DMS 273 (cell line): ENCODE data around the gene KDM4F.

Source experiments
- DNase-seq: peaks from one replicate; lab custom pipeline; 2025; ENCODE audit not compliant: unreplicated experiment; lab: John Stamatoyannopoulos, UW

KDM4F gene

DNA sequence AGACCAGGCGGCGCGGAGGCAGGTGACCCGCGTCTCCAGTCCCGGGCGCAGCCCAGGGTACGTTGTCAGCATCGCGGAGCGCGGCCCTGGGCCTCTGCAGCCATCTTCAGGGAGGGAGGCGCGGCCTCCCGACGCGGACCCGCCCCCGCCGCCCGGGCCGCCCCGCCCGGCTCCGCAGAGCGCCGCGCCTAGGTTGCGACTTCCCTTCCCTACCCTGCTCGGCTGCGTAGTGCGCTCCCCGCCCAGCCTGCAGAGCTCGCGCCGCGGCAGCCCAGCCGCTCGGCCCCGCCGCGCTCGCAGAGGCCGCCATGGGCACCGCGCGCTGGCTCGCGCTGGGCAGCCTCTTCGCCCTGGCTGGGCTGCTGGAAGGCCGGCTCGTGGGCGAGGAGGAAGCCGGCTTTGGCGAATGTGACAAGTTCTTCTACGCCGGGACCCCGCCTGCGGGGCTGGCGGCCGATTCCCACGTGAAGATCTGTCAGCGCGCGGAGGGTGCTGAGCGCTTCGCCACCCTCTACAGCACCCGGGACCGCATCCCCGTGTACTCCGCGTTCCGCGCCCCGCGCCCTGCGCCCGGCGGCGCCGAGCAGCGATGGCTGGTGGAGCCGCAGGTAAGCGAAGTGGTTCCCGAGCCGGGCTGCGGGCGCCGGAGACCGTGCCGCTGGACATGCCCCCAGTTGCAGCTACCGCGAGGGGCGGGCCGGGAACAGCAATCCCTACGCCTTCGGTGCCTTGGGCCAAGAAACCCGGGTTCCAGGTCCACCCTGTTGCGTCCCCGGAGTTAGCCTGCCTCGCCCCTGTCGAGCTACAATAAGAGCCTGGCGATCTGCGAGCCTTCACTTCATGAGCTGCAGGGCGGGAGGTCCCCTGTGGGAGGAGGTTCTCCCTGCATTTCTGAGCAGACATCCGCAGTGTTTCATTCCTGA is 40.7 kb downstream of the KDM4F start, which contains the start of gene ENDOD1:
Gene ENDOD1, plus strand, starts transcription at position 227 of the 923 bp plus-strand sequence. Its CDS starts 82 bp downstream, at position 309.
- peak; percentile 87 for DNase-seq

DNA sequence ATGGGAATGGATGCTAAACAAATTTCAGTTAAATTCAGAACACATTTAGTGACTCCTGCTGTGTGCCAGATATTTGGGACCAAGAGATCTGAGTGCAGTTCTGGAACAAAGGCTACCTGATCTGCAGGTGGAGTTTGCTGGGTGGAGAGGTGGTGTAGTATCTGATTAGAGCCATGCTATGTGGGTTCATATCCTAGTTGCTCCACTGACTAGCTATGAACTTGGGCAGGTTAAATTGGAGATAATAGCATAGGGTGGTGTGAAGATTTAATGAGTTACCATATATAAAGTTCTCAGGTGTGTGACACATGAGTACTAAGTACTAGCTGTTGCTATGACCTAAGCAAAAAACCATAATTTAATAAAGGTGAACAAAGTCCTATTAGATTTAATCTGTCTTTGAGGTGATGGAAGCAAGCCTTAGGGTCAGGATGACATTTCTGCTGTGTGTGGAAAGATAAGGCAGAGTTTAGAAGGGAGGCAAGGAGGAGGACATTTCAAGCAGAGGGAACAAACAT is 42.5 kb downstream of the KDM4F start:
- DNase-seq: no peak

DNA sequence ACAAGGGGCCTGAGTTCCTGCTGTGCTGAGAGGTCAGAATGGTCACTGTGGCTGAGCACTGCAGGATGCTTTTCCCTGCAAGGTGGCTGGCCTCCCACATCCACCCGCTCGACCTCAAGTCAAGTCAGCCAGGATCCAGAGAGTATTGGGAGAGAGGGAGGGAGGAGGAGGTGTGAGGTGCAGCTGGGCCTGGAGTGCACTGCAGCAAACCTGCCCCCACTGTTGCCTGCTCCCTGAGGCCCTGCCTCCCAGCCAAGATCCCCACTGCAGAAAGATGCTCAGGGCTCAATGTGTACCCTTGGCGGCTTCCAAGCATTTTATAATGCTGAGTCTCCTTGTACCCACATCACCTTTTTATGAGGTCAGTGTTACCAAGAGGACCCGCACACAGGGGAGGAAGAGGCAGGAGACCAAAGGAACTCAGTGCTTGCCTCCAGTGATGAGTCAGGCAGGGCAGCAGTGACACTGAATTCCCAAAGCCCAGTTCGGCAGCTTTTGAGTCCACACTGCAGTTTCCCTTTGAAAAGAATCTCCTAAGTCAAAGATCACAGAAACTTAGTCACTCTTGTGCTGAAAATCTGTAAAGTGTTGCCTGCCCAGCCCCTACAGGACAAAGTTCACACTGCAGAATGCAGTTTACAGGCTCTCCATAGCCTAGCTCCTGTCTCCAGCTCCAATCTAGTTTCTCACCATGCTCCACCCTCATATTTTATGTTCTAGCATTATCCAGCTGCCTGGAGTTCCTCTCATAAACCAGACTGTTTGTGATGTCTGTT is 43.5 kb downstream of the KDM4F start:
- peak; percentile 12 for DNase-seq

DNA sequence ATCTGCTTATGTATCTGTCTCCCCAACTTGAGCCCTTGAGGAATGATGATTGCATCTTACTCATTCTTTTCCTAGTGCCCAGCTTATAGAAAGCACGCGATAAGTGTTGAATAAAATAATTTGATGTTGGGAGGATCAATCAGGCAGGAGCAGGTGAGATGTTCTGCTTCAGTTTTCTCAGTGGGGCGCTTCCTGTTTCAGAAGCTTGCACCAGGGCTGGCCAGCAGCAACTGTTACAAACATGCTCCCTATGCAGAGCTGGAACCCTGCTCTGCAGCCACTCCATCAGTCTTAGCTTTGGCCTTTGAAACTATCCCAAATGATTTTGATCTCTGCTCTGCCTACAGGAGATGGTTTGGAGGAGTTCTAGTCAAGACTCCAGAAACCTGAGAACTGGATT is 44.3 kb downstream of the KDM4F start:
- no peak for DNase-seq

DNA sequence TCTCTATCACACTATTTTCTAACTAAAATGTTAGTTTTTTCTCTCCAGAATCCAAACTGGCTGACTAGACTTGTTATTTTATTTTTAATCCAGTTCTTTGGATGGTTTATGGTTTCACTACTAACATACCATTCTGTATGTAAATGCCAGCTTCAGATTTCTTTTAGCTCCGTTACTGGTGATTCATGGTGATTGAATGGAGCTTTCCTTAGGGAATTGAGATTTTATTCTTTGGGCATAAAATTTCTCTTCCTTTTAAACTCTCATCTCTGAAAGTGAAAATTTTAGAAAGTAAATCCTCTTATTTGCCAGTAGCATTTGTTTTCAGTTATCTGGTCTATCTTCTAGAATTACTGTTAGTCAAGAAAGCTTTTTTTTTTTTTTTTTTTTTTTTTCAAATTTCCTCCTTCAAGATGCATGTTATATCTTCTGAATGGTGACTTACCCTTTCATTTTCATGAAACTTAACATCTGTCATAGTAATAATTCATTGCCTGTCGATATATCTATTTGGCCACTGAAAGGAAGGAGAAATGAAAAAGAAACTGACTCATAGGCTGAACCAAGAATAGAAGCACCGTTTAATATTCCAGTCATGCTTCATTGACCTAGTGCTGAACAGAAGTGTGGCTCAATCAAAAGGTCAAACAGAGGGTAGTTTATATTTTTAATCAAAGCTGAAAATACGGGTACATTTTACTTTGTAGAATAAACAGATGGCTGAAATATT is 46.8 kb downstream of the KDM4F start:
- DNase-seq: peak; percentile 34

DNA sequence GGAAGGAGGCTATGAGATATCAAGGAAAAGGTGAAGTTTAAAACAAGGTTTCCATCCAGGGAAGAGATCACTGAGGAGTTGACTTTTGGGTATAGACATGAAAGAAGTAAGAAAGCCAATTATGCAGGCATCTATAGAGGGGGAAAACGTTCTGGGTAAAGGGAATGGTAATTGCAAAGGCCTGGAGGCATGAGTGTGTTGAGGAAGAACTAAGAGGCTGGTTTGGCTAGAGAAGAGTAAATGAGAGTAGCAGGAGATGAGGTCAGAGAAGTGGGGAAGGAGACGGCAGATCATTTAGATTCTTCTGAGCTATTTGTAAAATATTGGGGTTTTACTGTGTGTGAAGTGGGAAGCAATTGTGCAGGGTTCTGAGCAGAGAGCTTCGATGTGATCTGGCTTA is 48.0 kb downstream of the KDM4F start:
- no peak for DNase-seq

DNA sequence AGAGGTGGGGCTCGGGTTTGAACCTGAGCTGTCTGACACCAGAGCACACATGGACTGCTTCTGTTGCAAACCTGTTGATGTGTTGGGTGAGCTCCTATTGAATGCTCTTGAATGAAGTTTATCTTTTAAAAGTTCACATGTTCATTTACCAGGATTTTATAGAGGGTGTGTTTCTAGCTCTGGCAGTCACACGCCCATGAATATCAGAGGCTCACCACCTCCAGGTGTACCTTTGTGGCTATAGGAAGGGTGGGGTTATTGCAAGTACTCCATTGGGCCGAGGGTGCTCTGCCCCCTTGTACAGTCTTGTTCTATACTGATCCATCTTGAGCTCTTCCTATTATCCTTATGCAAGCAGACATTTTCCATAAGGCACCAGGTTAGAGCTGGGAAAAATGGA is 49.6 kb downstream of the KDM4F start:
- DNase-seq: no peak

DNA sequence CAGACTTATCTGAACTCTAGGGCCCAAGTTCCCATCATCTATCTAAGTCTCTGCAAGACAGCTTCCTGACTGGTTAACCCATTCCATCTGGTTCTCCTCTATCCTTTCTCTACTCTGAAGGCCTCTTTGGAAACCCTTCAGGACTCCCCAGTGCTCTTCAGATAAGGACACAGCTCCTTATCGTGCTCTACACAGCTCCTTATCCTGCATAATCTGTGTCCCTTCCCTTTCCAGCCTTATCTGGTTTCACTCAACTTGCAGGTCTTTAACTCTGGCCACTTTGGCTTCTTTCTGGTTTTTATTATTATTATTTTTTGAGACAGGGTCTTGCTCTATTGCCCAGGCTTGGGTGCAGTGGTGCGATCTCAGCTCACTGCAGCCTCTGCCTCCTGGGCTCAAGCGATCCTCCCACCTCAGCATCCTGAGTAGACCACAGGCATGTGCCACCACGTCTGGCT is 51.0 kb downstream of the KDM4F start:
- no peak for DNase-seq
